ENCODE measurements around the gene ANXA6. TPM values are rescaled to one million over a fixed set of nuclear protein-coding genes. Genes with fewer than 3 reads are reported as not detected.

ANXA6 gene
- 423 and 537 TPM in 2 replicates for total RNA-seq

GRCh38 chr5:151157426-151158286, at the start of gene ANXA6:
Gene ANXA6, minus strand, starts transcription at chr5:151157779. Its CDS starts 9,878 bp downstream, at chr5:151147901.

DNA sequence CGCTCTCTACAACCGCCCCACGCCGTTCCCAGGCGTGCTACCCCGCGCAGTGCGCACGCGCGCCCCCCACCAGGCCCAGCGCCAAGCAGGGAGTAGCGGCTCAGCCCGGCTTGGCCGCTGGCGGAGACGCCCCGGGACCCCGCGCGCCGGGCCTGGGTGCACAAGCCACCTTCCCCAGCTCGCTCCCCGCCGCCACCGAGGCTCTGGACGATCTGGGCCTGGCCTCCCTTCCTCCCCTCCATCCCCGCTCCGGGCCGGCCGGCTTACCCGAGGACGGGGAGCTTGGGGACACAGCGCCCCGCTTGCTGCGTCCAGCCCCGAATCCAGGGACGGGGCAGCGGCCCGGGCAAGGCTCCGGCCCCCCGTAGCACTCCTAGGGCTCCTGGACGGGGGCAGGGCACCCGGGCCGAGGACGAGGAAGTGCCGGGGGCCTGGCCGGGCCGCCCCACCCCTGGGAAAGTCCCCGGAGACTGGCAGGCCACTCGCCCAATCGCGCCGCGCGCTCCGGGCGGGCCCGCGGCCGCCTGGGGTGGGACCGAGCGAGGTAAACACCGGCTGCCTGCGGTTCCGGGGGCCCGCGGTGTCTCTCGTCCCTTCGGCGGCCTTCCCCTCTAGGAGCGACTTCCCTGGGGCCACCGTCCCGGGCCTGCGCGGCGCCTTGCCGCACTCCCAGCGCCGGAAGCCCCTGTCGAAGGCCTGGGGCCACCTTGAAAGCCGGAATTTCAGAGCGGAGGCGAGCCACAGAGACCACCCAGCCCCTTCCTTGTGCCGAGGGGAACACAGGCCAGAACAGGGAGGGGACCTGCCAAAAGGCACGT, 76.8 kb downstream of the ANXA6 start, which contains the start of gene TNIP1:
Gene TNIP1, minus strand, starts transcription at position 422 of the 818 bp plus-strand sequence. CDS start 15,939 bp downstream, outside the sequence.

Other genes with a start within 250 kb of the ANXA6 start
- 10.5 and 18.6 TPM in 2 replicates for gene GPX3, start 137.2 kb downstream of the ANXA6 start, total RNA-seq
- gene TNIP1, start 76.7 kb downstream of the ANXA6 start, total RNA-seq = 42.9 and 86.5 TPM in 2 replicates
- 1.2 and 2.8 TPM in 2 replicates for gene CCDC69, start 66.3 kb upstream of the ANXA6 start, total RNA-seq
- 12.3 and 24.5 TPM in 2 replicates for gene GM2A, start 95.4 kb upstream of the ANXA6 start, total RNA-seq
- gene SLC36A3, start 146.0 kb upstream of the ANXA6 start, total RNA-seq = not detected in 2 replicates
- gene SLC36A2, start 189.8 kb upstream of the ANXA6 start, total RNA-seq = not detected in 2 replicates

All from regular cardiac myocyte (primary cell).